Tibial nerve (tissue), 4 donors: ENCODE data around the gene LRP6. TPM values are rescaled to one million over a fixed set of nuclear protein-coding genes. Genes with fewer than 3 reads are reported as not detected.
A peak's percentile ranks its signal among the peaks of the same experiment; 100 is the strongest.

Experiments
- DNase-seq, 2 donors: peaks; one replicate each; pipeline ENCODE4 v3.0.0-alpha.2; 2019; ENCODE audit warnings: low spot score in 2 of 2
- H3K27ac ChIP-seq, 4 donors: fragments of 200-600 bp; sonication (generic) in 3 of 4; one replicate each; pipeline ENCODE4 v1.5.1; 2017 to 2019; ENCODE audit warnings: mild to moderate bottlenecking in 1 of 4
- H3K27me3 ChIP-seq, 2 donors: fragments of 200-600 bp; sonication (generic) in 1 of 2; one replicate each; pipeline versions ENCODE4 v1.5.1 to v1.6.0; 2017 to 2019
- H3K36me3 ChIP-seq, 3 donors: fragments of 200-600 bp; sonication (generic); one replicate each; pipeline ENCODE4 v1.5.1; 2018 to 2019
- H3K4me1 ChIP-seq, 4 donors: fragments of 200-600 bp; sonication (generic) in 3 of 4; one replicate each; pipeline ENCODE4 v1.5.1; 2017 to 2019
- H3K4me3 ChIP-seq, 4 donors: fragments of 200-600 bp; sonication (generic) in 3 of 4; one replicate each; pipeline ENCODE4 v1.5.1; 2017 to 2019; ENCODE audit warnings: mild to moderate bottlenecking in 1 of 4, moderate library complexity in 1 of 4
- H3K9me3 ChIP-seq, 4 donors: fragments of 200-600 bp; sonication (generic) in 3 of 4; one replicate each; pipeline ENCODE4 v1.5.1; 2017 to 2019
- CTCF ChIP-seq, 5 experiments: fragments of 200-600 bp in 3 of 5; fragments of 450-650 bp in 2 of 5; sonication (generic) in 3 of 5; IDR thresholded peaks; one replicate each; pipeline ENCODE4 v1.5.1; 2016 to 2019; ENCODE audit warnings: antibody characterized with exemption in 5 of 5, mild to moderate bottlenecking in 3 of 5, moderate library complexity in 2 of 5
- EP300 ChIP-seq, 2 donors: sonication (generic); formaldehyde crosslinking; IDR thresholded peaks; one replicate each; pipeline ENCODE4 v1.6.1; 2017; ENCODE audit warnings: antibody characterized with exemption in 2 of 2, mild to moderate bottlenecking in 1 of 2
- POLR2A ChIP-seq, 2 donors: fragments of 450-650 bp; IDR thresholded peaks; one replicate each; pipeline ENCODE4 v1.6.1; 2017; ENCODE audit warnings: antibody characterized with exemption in 2 of 2, mild to moderate bottlenecking in 2 of 2, moderate library complexity in 2 of 2
- WGBS, 2 donors: methylation state at CpG; one replicate each; pipeline ENCODE4 v1.1.5; 2018; 5-methylcytosine and 5-hydroxymethylcytosine counted together
- total RNA-seq, 4 donors: library from RNA; depleted of rRNA; stranded (reverse); fragments of >200 nt; gene quantifications; one replicate each; pipeline ENCODE4 v1.1.0, GENCODE V29; 2016

Gene LRP6
- total RNA-seq, 4 donors from 2014 or later: 30.6 to 64.5 (median 44.9) TPM

- Histone ChIP-seq H3K4me3 (no peak overlapping the region), H3K27me3 (no peaks in the 10 kb centered on the region), H3K27ac (peak overlapping the region in 3 of 4 donors; percentile 51 to 66 (median 56)), H3K4me1 (peaks cover 0 to 11% (median 0%) of the 10 kb centered on the region in 4 donors), H3K36me3 (no peaks in the 10 kb centered on the region), H3K9me3 (no peaks in the 10 kb centered on the region)
- TF ChIP-seq EP300 (IDR thresholded peaks at IDR 0.05): no peak
- no peak for TF ChIP-seq POLR2A (IDR thresholded peaks at IDR 0.05)
- peak in 2 of 5 experiments; percentile 28 to 58 for TF ChIP-seq CTCF (IDR thresholded peaks at IDR 0.05)
- no peak for DNase-seq
- 54 to 61% methylated on average over 3 of the region's 3 CpGs for WGBS, 2 donors
Observed at GRCh38 chr12:12081836-12082497, 184.9 kb downstream of the LRP6 start.

- TF ChIP-seq POLR2A (IDR thresholded peaks at IDR 0.05): no peak
- no peak for TF ChIP-seq EP300 (IDR thresholded peaks at IDR 0.05)
- TF ChIP-seq CTCF (IDR thresholded peaks at IDR 0.05): no peak
- 67 to 79% methylated on average over 5 of the region's 5 CpGs for WGBS, 2 donors
- no peak for DNase-seq
- no peak overlapping the region for H3K4me3 ChIP-seq
- no peaks in the 10 kb centered on the region for H3K9me3 ChIP-seq
- no peak overlapping the region for H3K27ac ChIP-seq
- no peaks in the 10 kb centered on the region for H3K27me3 ChIP-seq
- no peaks in the 10 kb centered on the region for H3K36me3 ChIP-seq
- peaks cover 0 to 11% (median 0%) of the 10 kb centered on the region in 4 donors for H3K4me1 ChIP-seq
Observed at GRCh38 chr12:12079291-12079690, 187.6 kb downstream of the LRP6 start.

GRCh38 chr12:12072064-12072760 is 194.6 kb downstream of the LRP6 start:
- WGBS, 2 donors: 65 to 75% methylated on average over 21 of the region's 21 CpGs
- DNase-seq: no peak

GRCh38 chr12:12070674-12071656 is 195.9 kb downstream of the LRP6 start, which contains the start of gene BCL2L14:
Gene BCL2L14, plus strand, starts transcription at chr12:12070939. Its CDS starts 8,367 bp downstream, at chr12:12079306.
- Histone ChIP-seq H3K9me3 (no peaks in the 10 kb centered on the region), H3K27me3 (no peaks in the 10 kb centered on the region), H3K4me3 (peak within 1 kb of the TSS in 1 of 4 donors; percentile 24), H3K36me3 (no peaks in the 10 kb centered on the region), H3K4me1 (no peaks in the 10 kb centered on the region), H3K27ac (peak within 1 kb of the TSS in 1 of 4 donors; percentile 11)
- TF ChIP-seq CTCF (IDR thresholded peaks at IDR 0.05) (no peak), POLR2A (IDR thresholded peaks at IDR 0.05) (no peak), EP300 (IDR thresholded peaks at IDR 0.05) (no peak)
- no peak for DNase-seq
- WGBS, 2 donors: 61 to 67% methylated on average over 12 of the region's 12 CpGs

More at GRCh38 chr12:12072064-12072760, 194.6 kb downstream of the LRP6 start:
- TF ChIP-seq POLR2A (IDR thresholded peaks at IDR 0.05) (no peak), CTCF (IDR thresholded peaks at IDR 0.05) (no peak), EP300 (IDR thresholded peaks at IDR 0.05) (no peak)
- Histone ChIP-seq H3K4me3 (peak overlapping the region in 1 of 4 donors; percentile 24), H3K27me3 (no peaks in the 10 kb centered on the region), H3K4me1 (no peaks in the 10 kb centered on the region), H3K9me3 (no peaks in the 10 kb centered on the region), H3K27ac (peak overlapping the region in 1 of 4 donors; percentile 45), H3K36me3 (no peaks in the 10 kb centered on the region)
